Effector CD8-positive, alpha-beta T cell (primary cell): ENCODE measurements around the gene GFPT2.

ENCODE experiments used
- DNase-seq: peaks from one replicate; lab custom pipeline; 2025; lab: John Stamatoyannopoulos, UW

The GFPT2 gene

DNA sequence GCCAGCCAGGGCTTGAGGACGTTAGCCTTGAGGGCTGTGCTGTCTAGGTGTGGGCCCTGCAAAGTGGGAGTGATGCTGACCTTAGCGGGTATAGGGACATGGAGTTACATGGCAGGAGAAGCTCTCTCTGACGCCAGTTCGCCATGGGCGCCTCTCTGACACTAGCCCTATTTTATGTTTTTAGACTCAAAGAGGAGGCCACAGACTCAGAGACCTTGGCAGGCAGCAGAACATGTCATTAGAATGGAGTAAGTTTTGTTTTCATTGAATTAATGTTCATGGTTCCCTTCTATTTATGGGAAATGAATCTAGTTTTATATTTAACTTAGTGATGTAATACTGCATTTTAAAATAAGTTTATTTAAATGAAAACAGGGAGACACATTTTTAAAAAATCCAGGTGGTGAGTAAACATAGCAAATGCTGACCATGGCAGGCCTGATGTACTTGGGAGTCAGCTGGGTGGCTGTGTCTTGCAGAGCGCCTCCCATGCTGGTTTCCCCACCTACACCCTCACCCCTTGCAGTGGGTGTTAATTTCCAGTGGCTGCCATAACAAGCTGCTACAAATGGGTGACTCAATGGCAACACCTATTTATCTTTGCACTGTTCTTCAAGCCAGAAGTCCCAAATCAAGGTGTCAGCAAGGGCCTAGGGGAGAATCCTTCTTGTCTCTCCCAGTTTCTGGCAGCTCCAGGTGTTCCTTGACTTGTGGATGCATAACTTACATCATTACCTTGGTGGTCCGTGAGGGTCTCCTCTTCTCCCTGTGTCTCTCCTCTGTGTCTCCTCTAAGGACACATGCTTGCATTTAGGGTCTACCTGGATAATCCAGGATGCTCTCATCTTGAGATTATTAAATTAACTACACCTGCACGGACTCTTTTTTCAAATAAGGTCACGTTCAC is 25.6 kb upstream of the GFPT2 start:
- no peak for DNase-seq

DNA sequence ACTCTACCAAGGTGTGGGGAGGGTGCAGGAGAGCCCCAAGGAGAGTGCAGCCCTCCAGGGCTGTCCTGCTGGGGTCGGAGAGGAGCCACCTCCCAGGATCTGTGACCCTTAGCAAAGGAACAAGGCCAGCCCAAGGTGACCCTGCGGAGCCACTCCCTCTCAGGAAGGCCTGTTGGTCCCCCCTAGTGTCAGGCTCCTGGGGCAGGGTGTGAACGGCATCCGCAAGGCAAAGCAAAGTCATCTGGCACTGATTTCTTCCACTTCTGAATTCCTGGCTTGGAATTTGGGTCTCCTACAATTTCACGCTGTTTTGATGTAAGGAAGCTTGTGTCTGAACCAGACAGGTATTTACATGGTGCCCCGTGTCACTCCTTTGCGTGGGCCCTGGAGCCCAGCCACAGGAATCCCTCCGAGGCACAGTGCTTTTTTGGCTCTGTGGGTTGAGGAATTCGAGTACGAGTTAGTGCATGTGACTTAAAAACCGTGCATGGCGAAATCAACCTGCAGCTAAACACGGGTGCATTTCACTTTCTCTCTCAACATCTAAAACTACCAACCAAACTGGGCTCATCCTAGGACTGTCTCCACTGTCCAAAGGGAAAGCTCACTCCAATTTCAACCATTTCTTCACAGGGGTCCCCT is 24.5 kb upstream of the GFPT2 start:
- DNase-seq: no peak

DNA sequence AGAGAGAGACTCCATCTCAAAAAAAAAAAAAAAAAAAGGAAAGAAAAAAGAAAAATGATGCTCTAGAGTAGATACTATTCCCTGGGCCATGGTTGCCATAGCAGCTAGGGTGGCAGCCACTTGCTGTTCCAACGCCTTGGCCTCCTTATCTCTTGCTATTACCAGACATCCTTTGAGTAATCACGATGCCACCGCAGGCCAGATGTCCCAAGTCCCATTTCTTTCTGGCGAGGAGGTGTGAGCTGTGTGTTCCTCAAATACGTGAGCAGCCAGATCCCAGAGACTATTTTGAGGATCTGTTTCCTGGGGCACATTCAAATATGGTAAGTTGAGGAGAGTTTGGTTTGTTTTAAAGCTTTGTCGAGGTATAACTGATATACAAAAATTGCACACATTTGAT is 23.4 kb upstream of the GFPT2 start:
- no peak for DNase-seq

DNA sequence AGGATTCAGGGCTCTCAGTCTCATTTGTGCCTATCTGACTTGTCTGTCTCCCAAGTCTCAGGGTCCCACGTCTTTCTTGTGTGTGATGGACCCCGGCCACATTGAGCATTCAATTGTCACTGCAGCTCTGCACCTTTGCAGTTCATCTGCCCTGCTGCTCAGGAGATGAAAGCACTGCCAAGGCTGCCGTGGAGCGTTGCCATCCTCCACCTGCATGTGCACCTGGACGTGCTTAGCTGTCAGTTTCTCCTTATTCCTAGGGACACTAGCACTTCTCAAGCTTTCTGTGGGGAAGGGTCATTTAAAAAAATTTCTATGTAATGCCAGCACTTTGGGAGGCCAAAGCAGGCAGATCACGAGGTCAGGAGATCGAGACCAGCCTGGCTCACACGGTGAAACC is 22.8 kb upstream of the GFPT2 start:
- DNase-seq: no peak

DNA sequence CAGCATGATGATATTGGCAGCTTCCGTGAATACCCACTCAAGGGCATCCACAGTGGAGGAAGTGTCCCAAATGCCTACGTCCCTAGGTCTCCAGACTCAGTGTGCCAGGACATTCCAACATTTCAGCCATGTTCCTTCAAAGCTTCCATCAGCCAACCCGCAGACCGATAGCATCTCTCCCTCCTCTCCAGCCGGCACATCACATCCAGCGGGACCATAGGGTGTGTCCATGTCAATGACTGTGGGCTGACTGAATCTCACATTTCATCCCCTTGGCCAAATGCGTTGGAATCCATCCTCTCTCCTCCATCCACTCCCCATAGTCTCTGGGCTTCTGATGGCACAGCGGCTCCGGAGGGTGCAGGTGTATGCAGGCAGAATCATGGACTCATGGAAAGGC is 22.2 kb upstream of the GFPT2 start:
- DNase-seq: no peak

DNA sequence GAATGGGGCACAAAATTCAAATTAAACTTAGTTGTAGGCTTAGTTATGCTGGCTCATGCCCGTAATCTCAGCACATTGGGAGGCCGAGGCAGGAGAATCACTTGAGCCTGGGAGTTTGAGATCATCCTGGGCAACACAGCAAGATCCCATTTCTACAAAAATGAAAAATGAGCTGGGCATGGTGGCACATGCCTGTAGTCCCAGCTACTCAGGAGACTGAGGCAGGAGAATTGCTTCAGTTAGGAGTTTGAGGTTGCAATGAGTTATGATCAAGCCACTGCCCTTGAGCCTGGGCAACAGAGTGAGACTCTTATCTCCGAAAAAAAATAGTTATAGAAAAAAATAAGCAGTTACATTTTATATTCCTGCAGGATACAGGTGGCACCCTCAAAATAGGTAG is 20.7 kb upstream of the GFPT2 start:
- DNase-seq: no peak

DNA sequence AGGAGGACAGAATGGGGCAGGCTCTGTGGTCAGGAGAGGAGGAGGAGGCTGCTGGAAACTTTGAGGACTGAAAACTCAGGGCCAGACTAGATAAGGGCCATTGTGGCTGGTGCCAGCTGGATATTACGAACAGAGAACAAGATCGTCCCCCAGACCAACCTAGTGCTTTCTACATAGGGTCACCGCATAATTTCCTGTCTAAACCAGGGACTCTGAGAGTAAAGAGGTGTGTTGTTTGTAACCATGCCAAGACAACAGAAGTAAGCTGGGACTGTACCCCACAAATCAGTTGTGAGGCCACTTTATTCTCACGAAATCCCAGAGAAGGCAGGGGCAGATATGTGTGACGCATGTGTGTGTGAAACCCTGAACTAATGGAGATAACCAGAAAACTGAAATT is 20.3 kb upstream of the GFPT2 start:
- DNase-seq: no peak

DNA sequence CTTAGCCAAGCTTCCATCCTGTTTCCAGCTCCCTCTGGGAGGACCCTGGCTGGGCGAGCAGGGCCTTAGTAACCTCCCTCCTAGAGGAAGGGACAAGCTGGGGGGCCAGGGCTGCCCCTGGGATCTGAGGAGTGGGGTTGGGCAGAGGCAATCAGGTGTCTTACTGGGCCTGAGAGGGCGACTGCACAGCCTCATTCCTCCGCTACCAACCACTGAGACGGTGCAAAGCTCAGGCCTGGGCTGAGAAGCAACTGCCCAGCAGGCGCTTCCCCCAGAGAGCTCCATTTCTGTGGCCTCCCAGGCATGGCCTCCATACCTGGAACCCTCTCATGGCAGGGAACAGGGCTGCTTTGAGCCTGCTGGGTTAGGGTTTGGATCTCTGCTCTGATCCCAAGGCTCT is 18.8 kb upstream of the GFPT2 start:
- no peak for DNase-seq

DNA sequence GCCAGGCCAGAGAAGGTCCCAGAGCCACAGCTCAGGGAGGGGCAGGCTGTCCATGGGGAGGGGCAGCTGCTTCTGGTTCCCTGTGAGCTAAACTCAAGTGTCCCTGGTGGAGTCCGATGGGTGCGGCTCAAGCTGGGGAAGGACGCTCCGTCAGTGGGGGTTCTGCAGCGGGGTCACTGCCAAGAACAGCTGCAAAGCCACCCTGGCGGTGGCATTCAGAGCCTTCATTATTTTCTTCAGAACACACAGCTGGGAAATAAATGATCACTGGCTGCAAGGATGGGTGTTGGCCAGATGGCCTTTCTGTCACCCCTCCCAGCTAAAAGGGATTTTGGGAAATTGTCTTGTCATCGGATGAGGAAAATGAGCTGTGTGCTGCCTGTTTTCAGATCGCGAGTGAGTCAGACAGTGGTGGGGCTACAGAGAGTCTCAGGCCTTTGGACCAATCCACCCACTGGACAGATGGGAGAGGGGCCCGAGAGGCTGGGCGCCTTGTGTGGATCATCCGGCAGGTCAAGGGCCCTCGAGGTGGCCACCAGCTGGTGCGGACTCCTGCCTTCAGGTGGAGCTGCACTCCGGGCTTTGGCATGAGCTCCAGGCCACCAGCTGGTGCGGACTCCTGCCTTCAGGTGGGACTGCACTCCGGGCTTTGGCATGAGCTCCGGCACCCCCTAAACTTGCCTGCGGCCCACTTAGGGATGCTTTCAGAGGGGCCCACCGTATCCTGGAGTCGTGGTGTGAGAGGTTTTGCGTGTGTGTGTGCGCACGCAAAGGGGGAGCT is 17.9 kb upstream of the GFPT2 start:
- no peak for DNase-seq

DNA sequence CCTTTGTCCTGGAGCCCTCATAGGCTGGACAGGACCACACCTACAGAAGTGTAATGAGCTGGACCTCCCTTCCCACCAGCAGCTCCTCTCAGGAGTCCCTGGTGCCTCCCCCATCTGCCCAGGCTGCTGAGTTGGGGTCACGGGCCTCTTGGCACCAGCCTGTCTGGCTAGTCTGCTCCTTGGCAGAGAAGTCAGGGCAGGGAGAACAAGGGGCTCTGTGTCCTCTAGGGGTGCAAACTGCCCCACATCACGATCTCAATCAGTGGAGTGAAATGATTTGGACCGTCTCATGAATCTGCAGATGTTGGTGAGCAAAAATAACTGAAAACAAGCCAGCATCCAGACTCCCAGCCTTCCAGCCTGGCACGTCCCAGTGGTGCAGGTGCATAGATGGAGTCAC is 14.9 kb upstream of the GFPT2 start:
- DNase-seq: no peak

DNA sequence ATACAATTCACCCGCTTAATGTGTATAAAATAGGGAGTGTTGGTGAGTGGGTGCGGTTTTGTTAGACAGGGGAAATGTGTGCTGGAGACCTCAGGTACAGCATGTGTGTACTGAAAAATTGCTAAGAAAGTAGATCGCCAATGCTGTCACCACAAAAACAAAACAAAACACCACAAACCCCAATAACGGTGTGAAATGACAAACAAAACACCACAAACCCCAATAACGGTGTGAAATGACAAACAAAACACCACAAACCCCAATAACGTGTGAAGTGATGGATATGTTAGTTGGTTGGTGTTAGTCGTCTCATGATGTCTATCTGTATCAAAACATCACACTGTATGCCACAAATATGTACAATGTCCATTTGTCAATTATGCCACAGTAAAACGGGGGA is 14.2 kb upstream of the GFPT2 start:
- DNase-seq: no peak

DNA sequence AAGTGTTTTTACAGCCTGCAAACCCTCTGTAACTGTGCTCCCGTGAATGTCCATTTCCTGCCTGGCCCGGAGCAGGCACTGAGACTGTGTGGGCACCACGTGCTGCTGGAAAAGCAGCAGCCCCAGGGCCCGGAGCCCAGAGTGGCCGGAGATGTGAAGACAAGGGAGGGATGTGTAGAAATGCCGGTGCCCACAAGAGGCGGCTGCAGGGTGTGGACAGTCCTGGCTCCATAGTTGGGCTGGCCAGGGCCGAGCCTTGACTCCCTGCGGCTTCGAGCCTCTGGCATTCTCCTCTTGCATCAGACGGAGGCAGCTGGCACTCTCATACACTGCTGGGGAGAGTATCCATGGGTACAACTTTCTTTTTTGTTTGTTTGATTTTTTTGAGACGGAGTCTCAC is 13.2 kb upstream of the GFPT2 start:
- no peak for DNase-seq

DNA sequence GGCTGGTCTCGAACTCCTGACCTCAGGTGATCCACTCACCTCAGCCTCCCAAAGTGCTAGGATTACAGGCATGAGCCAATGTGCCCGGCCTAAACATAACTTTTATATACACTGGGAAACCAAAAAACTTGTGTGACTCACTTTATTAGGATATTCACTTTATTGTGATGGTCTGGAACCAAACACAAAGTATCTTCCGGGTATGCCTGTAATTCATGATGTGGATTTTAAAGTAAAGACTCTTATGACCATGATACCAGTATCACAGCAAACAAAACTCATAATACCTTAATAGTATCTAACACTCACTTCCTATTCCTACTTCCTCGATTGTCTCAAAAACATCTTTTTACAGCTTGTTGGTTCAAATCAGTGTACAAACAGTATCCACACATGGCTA is 12.7 kb upstream of the GFPT2 start:
- no peak for DNase-seq

DNA sequence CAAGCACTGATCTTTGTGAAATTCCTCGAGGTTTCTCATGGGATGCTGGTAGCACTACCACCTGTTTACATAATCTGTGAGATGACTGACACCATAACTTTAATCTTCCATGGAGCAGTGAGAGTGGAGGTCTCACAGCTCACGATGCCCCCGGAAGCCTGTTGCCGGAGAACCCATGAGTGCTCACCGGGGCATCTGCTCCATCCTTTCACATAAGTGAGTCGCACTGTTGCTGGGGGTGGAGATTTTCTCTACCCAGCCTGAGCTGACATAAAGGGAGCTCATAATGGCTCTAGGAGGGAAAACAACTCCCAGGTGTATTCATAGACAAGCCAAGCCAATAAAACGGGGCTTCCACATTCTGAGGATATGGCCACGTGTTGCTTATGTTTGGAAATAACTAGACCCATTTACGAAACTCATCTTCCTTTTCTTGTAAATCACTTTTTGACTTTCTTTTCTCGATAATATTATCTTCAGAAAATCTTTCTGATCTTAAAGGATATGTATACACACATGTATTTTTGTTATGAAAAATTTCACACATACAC is 11.2 kb upstream of the GFPT2 start:
- DNase-seq: no peak

DNA sequence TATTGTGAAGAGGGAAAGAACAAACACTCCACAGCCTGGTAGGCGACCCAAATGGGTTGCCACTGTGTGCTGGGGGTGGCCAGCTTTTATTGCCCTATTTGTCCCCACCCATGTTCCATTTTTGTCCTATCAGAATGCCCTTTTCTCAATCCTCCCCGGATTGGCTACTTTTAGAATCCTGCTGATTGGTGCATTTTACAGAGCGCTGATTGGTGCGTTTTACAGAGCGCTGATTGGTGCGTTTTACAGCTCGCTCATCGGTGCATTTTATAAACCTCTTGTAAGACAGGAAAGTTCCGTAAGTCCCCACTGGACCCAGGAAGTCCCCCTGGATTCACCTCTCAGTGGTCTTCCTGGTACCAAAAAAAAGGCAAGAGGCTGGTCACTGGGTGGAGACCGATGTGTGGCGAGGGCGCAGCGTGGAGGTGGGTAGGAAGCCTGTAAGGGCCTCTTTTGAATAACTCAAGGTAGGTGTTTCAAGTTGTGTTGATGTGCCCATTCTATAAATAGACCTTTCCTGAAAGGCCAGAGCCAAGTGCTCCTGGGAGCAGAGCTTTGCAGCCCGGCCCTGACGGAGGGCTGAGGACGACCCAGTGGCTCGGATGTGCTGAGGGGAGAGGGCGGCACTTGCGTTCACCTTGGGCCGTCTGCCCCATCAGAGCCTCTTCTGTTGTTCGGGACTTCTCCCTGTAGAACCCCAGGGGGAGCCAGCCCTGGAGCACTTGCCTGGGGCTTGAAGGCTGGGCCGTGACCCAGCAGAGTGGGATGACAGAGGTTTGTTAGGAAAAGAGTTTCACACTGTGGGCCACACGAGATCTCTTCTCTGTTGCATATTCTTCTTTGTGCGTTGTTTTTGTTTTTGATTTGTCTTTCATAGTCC is 7.2 kb upstream of the GFPT2 start:
- no peak for DNase-seq

DNA sequence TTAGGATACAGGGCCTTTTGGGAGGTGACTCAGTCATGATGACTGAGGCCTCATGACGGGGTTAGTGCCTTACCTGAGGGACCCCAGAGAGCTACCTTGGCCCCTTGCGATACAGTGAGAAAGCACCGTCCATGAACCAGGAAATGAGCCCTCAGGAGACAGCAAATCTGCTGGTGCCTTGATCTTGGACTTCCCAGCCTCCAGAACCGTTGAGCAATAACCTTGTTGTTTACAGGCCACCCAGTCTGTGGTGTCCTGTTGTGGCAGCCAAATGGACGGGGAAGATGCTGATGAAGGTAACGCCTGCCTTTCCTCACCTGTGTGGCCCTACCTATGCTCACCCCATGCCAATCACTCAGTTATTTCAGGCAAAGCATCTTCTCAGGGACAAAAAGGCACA is 5.6 kb upstream of the GFPT2 start:
- no peak for DNase-seq

DNA sequence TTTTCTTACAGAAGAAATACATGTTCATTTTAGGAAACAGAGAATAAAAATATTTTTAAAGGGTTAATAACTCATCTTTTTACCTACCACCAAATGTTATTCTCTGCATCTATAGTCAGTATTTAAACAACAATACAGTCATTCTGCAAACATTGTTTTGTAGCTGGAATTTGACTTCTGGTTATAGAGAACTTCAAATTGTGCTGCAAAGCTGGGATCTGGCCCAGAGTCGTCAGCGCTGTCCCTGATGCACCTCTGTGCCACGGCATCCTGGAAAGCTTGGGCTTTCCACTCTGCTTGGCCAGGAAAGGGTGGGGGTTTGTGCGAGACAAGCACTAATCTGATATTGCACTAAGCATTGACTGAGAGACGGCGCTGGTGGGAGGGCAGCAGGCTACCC is 5.0 kb upstream of the GFPT2 start:
- DNase-seq: no peak

DNA sequence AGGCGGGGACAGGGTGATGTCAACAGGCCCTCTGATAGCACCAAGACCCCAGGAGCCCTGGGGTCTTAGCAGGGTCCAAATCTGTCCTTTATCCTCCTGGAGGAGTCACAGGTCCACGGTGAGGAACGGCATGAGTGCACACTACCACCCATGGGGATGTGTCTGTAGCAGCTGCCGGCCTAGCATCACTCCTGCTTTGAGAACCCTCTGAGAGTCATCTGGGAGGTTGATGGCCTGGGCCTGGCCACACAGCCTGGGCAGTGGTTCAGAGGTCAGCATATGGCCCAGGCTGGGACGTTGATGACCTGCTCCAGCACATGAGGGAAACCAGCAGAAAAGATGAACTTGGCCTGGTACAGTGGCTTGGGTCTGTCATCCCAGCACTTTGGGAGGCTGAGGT is 1.8 kb upstream of the GFPT2 start:
- no peak for DNase-seq

DNA sequence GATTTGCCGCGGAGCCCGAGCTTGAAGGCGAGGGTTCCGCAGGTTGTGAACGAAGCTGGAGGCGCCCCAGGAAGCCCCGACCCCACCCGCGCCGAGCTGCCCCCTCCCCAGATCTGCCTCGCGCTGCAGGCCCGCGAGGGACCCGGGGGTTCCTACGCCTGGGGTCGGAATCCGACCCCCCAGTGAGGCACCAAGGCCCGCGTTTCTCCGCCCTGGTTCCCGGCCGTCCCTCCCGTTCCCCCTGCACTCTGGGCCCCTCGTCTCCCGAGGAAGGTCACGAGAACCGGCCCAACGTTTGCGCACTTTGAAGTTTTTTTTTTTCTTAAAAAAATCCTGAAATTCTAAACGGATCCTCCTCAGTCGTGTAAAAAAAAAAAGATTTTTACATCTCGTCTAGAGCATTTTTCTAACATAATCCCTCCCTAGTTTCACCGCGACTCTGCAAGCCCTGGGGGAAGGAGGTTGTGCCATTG is 880 bp upstream of the GFPT2 start:
- DNase-seq: no peak

DNA sequence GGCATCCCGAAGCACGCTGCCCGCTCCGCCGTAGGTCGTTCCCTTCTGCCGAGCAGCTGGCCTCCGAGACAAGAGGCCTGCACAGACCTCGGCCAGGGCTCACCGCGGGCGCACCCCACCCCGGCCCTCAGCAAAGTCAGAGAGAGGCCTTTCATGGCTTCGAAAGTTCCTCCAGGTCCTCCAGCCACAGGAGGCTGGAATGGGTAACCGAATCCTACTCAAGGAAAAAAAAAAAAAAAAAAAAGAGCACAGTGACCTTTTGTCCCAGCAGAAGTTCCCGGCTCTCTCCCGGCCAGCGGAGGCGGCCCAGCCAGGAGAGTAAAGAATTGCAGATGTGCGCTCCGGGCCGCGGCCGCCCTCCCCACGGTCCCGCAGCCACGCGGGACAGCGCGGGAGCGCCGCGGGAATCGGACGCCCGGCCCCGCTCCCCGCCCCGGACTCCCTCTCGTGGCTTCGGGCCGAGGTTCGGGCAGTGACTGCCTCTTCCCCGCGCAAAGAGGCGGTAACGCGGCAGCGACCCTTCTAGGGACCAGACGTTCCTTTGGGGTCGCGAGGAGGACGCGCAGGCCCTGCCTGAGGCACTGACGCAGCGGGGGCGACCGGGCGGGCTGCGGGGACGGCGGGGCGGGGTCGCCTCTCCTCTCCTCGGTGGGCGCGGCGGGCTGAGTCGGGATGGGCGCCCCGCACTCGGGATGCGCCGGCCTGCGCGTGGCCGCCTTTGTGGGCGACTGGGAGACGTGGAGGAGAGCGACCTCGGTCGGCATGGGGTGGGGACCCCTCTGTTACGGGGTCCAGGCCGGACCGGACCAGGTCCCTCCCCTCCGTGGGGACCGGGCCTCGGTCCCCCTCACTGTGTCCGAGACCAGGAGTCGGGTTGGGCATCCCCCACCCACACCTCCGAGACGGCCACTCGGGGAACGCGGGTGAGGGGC is 754 bp downstream of the GFPT2 start:
- no peak for DNase-seq
